GM23248 (cell line): ENCODE measurements around the gene LOXL3. TPM values are rescaled to one million over a fixed set of nuclear protein-coding genes. Genes with fewer than 3 reads are reported as not detected.

Source experiments
- DNase-seq: peaks from one replicate; pipeline ENCODE4 v3.0.0-alpha.2; 2015
- H2AFZ ChIP-seq: fragments of 200-600 bp; sonication (generic); 2 replicates; pipeline ENCODE4 v1.6.1; 2016; ENCODE audit warnings: antibody characterized with exemption
- H3F3A ChIP-seq: fragments of 200-600 bp; sonication (generic); 2 replicates; pipeline ENCODE4 v1.6.1; 2016; ENCODE audit warnings: mild to moderate bottlenecking, antibody characterized with exemption, mixed run types; ENCODE audit not compliant: insufficient read depth
- H3K27ac ChIP-seq: fragments of 200-600 bp; sonication (generic); 2 replicates; pipeline ENCODE4 v1.5.1; 2016; ENCODE audit warnings: mild to moderate bottlenecking
- H3K27me3 ChIP-seq: fragments of 200-600 bp; sonication (generic); replicated peaks from 2 replicates; pipeline ENCODE4 v1.6.1; 2016; ENCODE audit warnings: mild to moderate bottlenecking; ENCODE audit not compliant: insufficient read depth
- H3K36me3 ChIP-seq: fragments of 200-600 bp; sonication (generic); 2 replicates; pipeline ENCODE4 v1.6.1; 2016; ENCODE audit warnings: low read depth, mild to moderate bottlenecking
- H3K4me1 ChIP-seq: fragments of 200-600 bp; sonication (generic); 2 replicates; pipeline ENCODE4 v1.6.1; 2016; ENCODE audit warnings: mild to moderate bottlenecking; ENCODE audit not compliant: insufficient read depth
- H3K4me2 ChIP-seq: fragments of 200-600 bp; sonication (generic); one replicate; pipeline ENCODE4 v1.6.1; 2016; ENCODE audit warnings: mild to moderate bottlenecking; ENCODE audit not compliant: unreplicated experiment
- H3K4me3 ChIP-seq: fragments of 200-600 bp; sonication (generic); 2 replicates; pipeline ENCODE4 v1.5.1; 2016; ENCODE audit warnings: mild to moderate bottlenecking
- H3K79me2 ChIP-seq: fragments of 200-600 bp; sonication (generic); 2 replicates; pipeline ENCODE4 v1.6.1; 2016; ENCODE audit warnings: mild to moderate bottlenecking; ENCODE audit not compliant: insufficient read depth
- H3K9ac ChIP-seq: fragments of 200-600 bp; sonication (generic); 2 replicates; pipeline ENCODE4 v1.6.1; 2016; ENCODE audit warnings: mild to moderate bottlenecking
- H3K9me2 ChIP-seq: fragments of 200-600 bp; sonication (generic); 2 replicates; pipeline ENCODE4 v1.6.1; 2016; ENCODE audit warnings: mixed run types, mild to moderate bottlenecking, moderate library complexity; ENCODE audit not compliant: insufficient read depth
- H3K9me3 ChIP-seq: fragments of 200-600 bp; sonication (generic); one replicate; pipeline ENCODE4 v1.6.1; 2017; ENCODE audit warnings: low read depth
- H4K20me1 ChIP-seq: fragments of 200-600 bp; sonication (generic); 2 replicates; pipeline ENCODE4 v1.6.0; 2016; ENCODE audit not compliant: insufficient read depth
- EZH2 ChIP-seq: fragments of 200-600 bp; sonication (generic); IDR thresholded peaks from 2 replicates; pipeline ENCODE4 v1.6.1; 2018; ENCODE audit warnings: antibody characterized with exemption, mild to moderate bottlenecking; ENCODE audit not compliant: insufficient read depth, poor library complexity, severe bottlenecking
- EZH2phosphoT487 ChIP-seq: fragments of 200-600 bp; sonication (generic); IDR thresholded peaks from 2 replicates; pipeline ENCODE4 v1.6.1; 2018; ENCODE audit warnings: antibody characterized with exemption, moderate library complexity, mild to moderate bottlenecking, low read depth; ENCODE audit not compliant: insufficient read depth
- WGBS, 2 experiments: methylation state at CpG; one replicate each; pipeline ENCODE4 v1.1.6; 2015 to 2017; ENCODE audit warnings: low lambda C conversion rate in 2 of 2, low coverage in 1 of 2; ENCODE audit errors: missing lambda C conversion rate in 2 of 2; 5-methylcytosine and 5-hydroxymethylcytosine counted together
- in situ Hi-C: fragments of 300-500 bp; cut with MboI; formaldehyde crosslinking; loops from 2 replicates; pipeline ENCODE4 v1.15.0; 2020
- polyA plus RNA-seq: library from polyadenylated mRNA; unstranded; fragments of >200 nt; fragmentation: Nextera tagmentation; extraction: Ambion mirVana; gene quantifications from 2 replicates; pipeline ENCODE4 v1.2.1, GENCODE V29; 2016
- total RNA-seq: library from RNA; depleted of rRNA; stranded (reverse); fragments of >200 nt; shearing (Covaris generic); gene quantifications from 2 replicates; pipeline ENCODE4 v1.2.3, GENCODE V29; 2014

Gene LOXL3
- total and polyA plus RNA-seq, 2 experiments from 2014 or later: 52.4 to 55.2 TPM

DNA sequence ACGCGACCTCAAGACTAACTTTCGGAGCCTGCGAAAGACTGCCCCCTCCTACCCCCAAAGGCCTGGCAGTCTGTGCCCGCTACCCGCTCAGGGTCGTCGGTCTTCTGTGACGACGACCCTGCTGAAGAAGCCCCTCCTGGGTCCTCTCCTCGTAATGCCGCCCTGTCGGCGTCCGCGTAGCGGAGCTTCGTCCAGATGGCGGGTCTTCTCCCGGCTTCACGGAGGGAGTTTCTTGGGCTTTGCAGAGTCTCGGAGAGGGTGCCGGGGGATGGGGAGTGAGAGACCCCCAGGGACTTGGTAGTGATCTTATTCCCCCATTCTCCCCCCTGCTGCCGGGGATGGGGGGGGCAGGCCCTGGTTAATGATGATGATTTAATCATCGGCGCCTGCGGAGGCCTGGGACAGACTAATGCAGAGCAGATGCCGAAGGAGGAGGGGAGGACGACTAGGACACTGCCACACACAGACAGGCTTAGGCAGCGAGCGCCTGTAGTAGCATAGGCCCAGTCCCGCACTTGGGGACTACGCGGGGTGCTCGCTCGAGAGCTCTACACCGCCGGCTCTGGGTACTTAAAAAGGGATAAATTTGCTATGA is 45.7 kb downstream of the LOXL3 start:
- Histone ChIP-seq H3K4me1 (peaks cover 23% of the 10 kb centered on the region), H3K4me2 (peak overlapping the region; percentile 94), H3F3A (peaks cover 18% of the 10 kb centered on the region), H3K27ac (peak overlapping the region; percentile 96), H2AFZ (peak overlapping the region; percentile 94), H3K9ac (peak overlapping the region; percentile 92), H3K4me3 (peak overlapping the region; percentile 90), H3K79me2 (peaks cover 26% of the 10 kb centered on the region), H3K36me3 (no peaks in the 10 kb centered on the region), H3K27me3 (peaks cover 14% of the 10 kb centered on the region), H3K9me2 (no peaks in the 10 kb centered on the region), H4K20me1 (no peaks in the 10 kb centered on the region), H3K9me3 (no peaks in the 10 kb centered on the region)
- DNase-seq: peak; percentile 91
- in situ Hi-C loops: no loop called here
- TF ChIP-seq EZH2: no peak
- no peak for TF ChIP-seq EZH2phosphoT487
- WGBS, 2 experiments: 5 to 6% methylated on average over 38 of the region's 38 CpGs

DNA sequence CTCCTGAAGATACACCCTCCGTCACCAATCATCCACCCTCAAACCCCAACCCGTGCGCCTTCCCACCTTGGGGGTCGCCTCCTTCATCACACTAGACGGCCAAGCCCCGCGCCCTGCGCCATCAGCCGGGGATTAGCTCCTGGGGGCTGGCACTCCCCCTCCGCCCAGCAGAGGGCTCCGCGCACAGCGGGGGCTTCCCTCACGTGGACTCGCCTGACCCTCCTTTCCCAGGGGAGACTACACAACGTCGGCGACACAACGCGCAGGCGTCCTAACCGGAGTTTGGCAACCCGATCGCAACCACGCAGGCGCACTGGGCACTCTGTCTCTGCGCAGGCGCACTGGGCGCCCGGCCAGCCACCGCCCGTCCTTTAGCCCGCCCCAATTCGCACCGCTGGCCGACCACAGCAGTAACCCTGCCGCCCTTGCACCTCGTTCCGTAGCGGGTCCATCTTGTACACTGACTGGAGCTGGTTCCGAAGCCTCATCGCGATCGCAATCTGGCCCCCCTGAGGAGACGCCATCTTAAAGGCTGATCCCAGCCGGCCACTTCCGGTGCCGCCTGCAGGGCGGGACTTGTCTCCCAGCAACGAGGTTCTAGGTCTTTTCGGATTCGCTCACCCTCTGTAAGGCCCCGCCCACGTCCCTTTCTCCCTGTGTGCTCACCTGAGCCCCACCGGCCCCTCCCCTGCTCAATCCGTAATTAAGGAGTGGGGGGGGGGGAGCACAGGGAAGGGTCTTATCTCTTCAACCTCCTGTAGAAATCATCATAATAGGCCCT is 46.4 kb downstream of the LOXL3 start, which contains the start of gene PCGF1:
Gene PCGF1 (minus strand): TSS at position 551 of the 781 bp plus-strand sequence. CDS start 27 bp downstream, at position 524.
- peaks cover 26% of the 10 kb centered on the region for H3K79me2 ChIP-seq
- DNase-seq: peak; percentile 99
- 0% methylated on average over 40 to 53 of the region's 56 CpGs for WGBS, 2 experiments
- peak within 1 kb of the TSS; percentile 96 for H3K27ac ChIP-seq
- H3K27me3 ChIP-seq: 0 out of 2 replicates have a peak, but pooled peaks cover 9% of the 10 kb centered on the region
- H3K4me1 ChIP-seq: peaks cover 23% of the 10 kb centered on the region
- peak within 1 kb of the TSS; percentile 94 for H3K4me2 ChIP-seq
- TF ChIP-seq EZH2phosphoT487 (no peak), EZH2 (no peak)
- peak within 1 kb of the TSS; percentile 92 for H3K9ac ChIP-seq
- H4K20me1 ChIP-seq: no peaks in the 10 kb centered on the region
- peak within 1 kb of the TSS; percentile 90 for H3K4me3 ChIP-seq
- H3K9me3 ChIP-seq: no peaks in the 10 kb centered on the region
- no peaks in the 10 kb centered on the region for H3K36me3 ChIP-seq
- in situ Hi-C loops: no loop called here
- peak within 1 kb of the TSS; percentile 94 for H2AFZ ChIP-seq
- H3K9me2 ChIP-seq: no peaks in the 10 kb centered on the region
- H3F3A ChIP-seq: peaks cover 18% of the 10 kb centered on the region

DNA sequence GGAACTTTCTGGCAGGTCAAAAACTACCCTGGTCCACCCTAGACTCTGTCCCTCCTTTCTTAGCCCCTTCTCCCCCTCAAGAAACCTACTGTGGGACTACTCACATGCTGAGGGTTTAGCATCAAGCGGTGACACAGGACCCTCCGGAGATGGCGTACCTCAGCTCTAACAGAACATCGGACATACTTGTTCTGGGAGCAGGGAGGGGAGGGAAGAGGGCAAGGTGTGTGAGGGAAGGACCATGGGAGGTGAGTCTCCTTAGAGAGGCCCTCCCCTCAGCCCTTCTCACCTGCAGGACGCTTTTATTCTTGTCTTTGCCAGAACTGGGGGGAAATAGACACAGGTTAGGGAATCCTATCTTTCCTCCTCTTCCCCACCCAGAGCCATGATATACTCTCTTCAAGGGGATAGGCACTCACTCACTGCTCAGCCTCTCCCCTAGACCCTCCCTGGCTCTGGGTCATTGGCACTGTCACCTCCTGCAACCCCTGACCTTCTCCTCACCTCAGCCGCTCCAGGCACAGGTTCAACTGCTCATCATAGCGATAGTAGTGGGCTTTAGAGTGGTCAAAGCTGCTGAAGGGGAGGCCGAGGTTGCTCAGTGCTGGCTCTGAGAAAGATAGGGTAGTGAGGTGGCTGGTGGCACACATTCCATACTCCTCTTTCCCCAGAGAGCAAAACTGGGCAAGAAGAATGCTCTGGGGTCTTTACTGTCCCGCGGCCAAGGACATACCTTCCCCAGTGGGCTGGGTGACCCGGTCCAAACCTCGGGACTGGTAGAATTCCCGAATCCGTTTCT is 48.1 kb downstream of the LOXL3 start:
- no peaks in the 10 kb centered on the region for H4K20me1 ChIP-seq
- 96 to 97% methylated on average over 14 of the region's 14 CpGs for WGBS, 2 experiments
- H3K9me2 ChIP-seq: no peaks in the 10 kb centered on the region
- H3K36me3 ChIP-seq: no peaks in the 10 kb centered on the region
- no peak overlapping the region for H2AFZ ChIP-seq
- H3F3A ChIP-seq: peaks cover 18% of the 10 kb centered on the region
- peak overlapping the region; percentile 94 for H3K4me2 ChIP-seq
- H3K79me2 ChIP-seq: peaks cover 26% of the 10 kb centered on the region
- no peaks in the 10 kb centered on the region for H3K27me3 ChIP-seq
- TF ChIP-seq EZH2phosphoT487: no peak
- TF ChIP-seq EZH2: no peak
- in situ Hi-C loops: no loop called here
- H3K9me3 ChIP-seq: no peaks in the 10 kb centered on the region
- DNase-seq: no peak
- peak overlapping the region; percentile 96; the same call in 1 of the 2 replicates for H3K27ac ChIP-seq
- H3K4me3 ChIP-seq: peak overlapping the region; percentile 90
- peaks cover 27% of the 10 kb centered on the region for H3K4me1 ChIP-seq
- H3K9ac ChIP-seq: no peak overlapping the region

DNA sequence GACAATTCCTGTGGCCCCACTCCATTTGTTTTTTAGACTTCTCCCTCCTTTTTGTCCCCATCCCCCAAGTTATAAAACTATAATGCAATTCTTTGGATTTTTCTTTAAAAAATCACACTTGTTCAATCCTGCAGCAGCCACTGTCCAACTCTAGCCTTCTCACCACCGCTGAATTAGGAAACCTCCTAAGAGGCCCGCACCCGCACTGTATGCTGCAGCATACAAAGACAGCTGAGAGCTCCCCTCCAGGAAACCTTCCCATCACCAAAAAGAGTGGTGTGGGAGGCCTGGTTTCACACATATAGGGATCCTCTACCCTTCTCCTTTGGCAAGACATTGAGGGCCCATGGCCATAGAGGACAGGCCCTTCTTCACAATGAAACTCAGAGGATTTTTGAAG is 49.2 kb downstream of the LOXL3 start:
- peaks cover 26% of the 10 kb centered on the region for H3K79me2 ChIP-seq
- no peak overlapping the region for H2AFZ ChIP-seq
- H3F3A ChIP-seq: peaks cover 18% of the 10 kb centered on the region
- peak; percentile 18 for DNase-seq
- H3K9me2 ChIP-seq: no peaks in the 10 kb centered on the region
- no peak overlapping the region for H3K27ac ChIP-seq
- H3K9ac ChIP-seq: no peak overlapping the region
- H3K4me3 ChIP-seq: no peak overlapping the region
- H3K4me1 ChIP-seq: peaks cover 27% of the 10 kb centered on the region
- no peaks in the 10 kb centered on the region for H4K20me1 ChIP-seq
- no peak for TF ChIP-seq EZH2phosphoT487
- no peak for TF ChIP-seq EZH2
- H3K36me3 ChIP-seq: no peaks in the 10 kb centered on the region
- H3K4me2 ChIP-seq: no peak overlapping the region
- in situ Hi-C loops: loop anchor here (5.0 kb wide), 1 partner anchor 83 kb away; no protein-coding TSS in a partner anchor
- no peaks in the 10 kb centered on the region for H3K27me3 ChIP-seq
- no peaks in the 10 kb centered on the region for H3K9me3 ChIP-seq
- 81% methylated on average over 3 of the region's 3 CpGs for WGBS, 2 experiments
